Stimulated activated CD4-positive, alpha-beta T cell treated with anti-CD3 and anti-CD28 coated beads, Interleukin-1b, Interleukin-23, amount 100 ng/mL, for 48 hours (primary cell): ENCODE measurements around the gene KIF2A.

Source experiments
- DNase-seq: peaks from one replicate; pipeline ENCODE4 v3.0.0-alpha.2; 2020

Gene KIF2A

GRCh38 chr5:62296998-62297397 is 9.0 kb upstream of the KIF2A start:
- no peak for DNase-seq

GRCh38 chr5:62298118-62298517 is 7.9 kb upstream of the KIF2A start:
- DNase-seq = no peak

GRCh38 chr5:62299101-62299500 is 6.9 kb upstream of the KIF2A start:
- DNase-seq = no peak

- no peak for DNase-seq
Observed at GRCh38 chr5:62299600-62299999, 6.4 kb upstream of the KIF2A start.

GRCh38 chr5:62305358-62305714 is 670 bp upstream of the KIF2A start:
- DNase-seq = peak; percentile 68

GRCh38 chr5:62306323-62306895 is 403 bp downstream of the KIF2A start:
- DNase-seq = no peak

- peak; percentile 59 for DNase-seq
Observed at GRCh38 chr5:62306896-62307689, 1.1 kb downstream of the KIF2A start.

- no peak for DNase-seq
Observed at GRCh38 chr5:62308439-62308838, 2.4 kb downstream of the KIF2A start.

- no peak for DNase-seq
Observed at GRCh38 chr5:62309107-62309506, 3.1 kb downstream of the KIF2A start.

GRCh38 chr5:62310426-62311143 is 4.6 kb downstream of the KIF2A start:
- DNase-seq = no peak

- no peak for DNase-seq
Observed at GRCh38 chr5:62312036-62312435, 6.0 kb downstream of the KIF2A start.

GRCh38 chr5:62312674-62313073 is 6.7 kb downstream of the KIF2A start:
- no peak for DNase-seq

GRCh38 chr5:62314213-62314830 is 8.3 kb downstream of the KIF2A start:
- DNase-seq = no peak

GRCh38 chr5:62315376-62316175 is 9.6 kb downstream of the KIF2A start:
- no peak for DNase-seq

GRCh38 chr5:62316176-62316502 is 10.1 kb downstream of the KIF2A start:
- no peak for DNase-seq

- DNase-seq = no peak
Observed at GRCh38 chr5:62317810-62318209, 11.8 kb downstream of the KIF2A start.

GRCh38 chr5:62322484-62322883 is 16.5 kb downstream of the KIF2A start:
- DNase-seq = no peak

- no peak for DNase-seq
Observed at GRCh38 chr5:62326302-62326701, 20.3 kb downstream of the KIF2A start.

GRCh38 chr5:62326702-62327101 is 20.7 kb downstream of the KIF2A start:
- no peak for DNase-seq

- DNase-seq = no peak
Observed at GRCh38 chr5:62327138-62328053, 21.4 kb downstream of the KIF2A start.

GRCh38 chr5:62328772-62329491 is 22.9 kb downstream of the KIF2A start:
- DNase-seq = no peak
